Measurements from ENCODE around the gene ZNF248. TPM values are rescaled to one million over a fixed set of nuclear protein-coding genes. Genes with fewer than 3 reads are reported as not detected.

Gene ZNF248
- total RNA-seq, 1 experiment from 2014 or later = 115 TPM

GRCh38 chr10:37844644-37845043, 12.8 kb downstream of the ZNF248 start:
- intact Hi-C loops (cut with micrococcal nuclease) = no loop called here
- no peak for TF ChIP-seq EZH2 (IDR thresholded peaks at IDR 0.05; ENCODE audit: low read length, unreplicated experiment)
- no peak for TF ChIP-seq EZH2phosphoT487 (IDR thresholded peaks at IDR 0.05; ENCODE audit: borderline replicate concordance, low read length)
- TF ChIP-seq CTCF (conservative IDR thresholded peaks at IDR 0.05; ENCODE audit: low read depth, low read length) = no peak
- no TSS peak for BruUV-seq (replicated peaks)
- ChIA-PET CTCF (no interaction called here), POLR2A (ENCODE audit: unreplicated experiment) (interaction anchor here (0.6 kb wide), 1 partner anchor 8 kb away, joined by 7 read pairs; no protein-coding TSS in a partner anchor)
- peaks cover 99% of the 10 kb centered on the region for H3K79me2 ChIP-seq (ENCODE audit: low read length)
- H3F3A ChIP-seq (ENCODE audit: low read length, unreplicated experiment) = no peaks in the 10 kb centered on the region
- peaks cover 25% of the 10 kb centered on the region for H3K9me3 ChIP-seq (ENCODE audit: low read length)
- H3K27ac ChIP-seq (ENCODE audit: low read length) = no peak overlapping the region
- peaks cover 99% of the 10 kb centered on the region for H3K36me3 ChIP-seq (ENCODE audit: low read depth, low read length)
- H3K4me1 ChIP-seq (ENCODE audit: insufficient read depth, low read length) = no peaks in the 10 kb centered on the region
- no peak for ATAC-seq
- no peak overlapping the region for H3K9ac ChIP-seq (ENCODE audit: low read length)
- no peak overlapping the region for H3K4me2 ChIP-seq (ENCODE audit: low read length)
- no peaks in the 10 kb centered on the region for H4K20me1 ChIP-seq (ENCODE audit: low read length)
- no peak overlapping the region for H3K4me3 ChIP-seq (ENCODE audit: low read length)
- DNase-seq = no peak
- H3K9me2 ChIP-seq (replicated peaks; ENCODE audit: low read length) = no peaks in the 10 kb centered on the region
- no peak overlapping the region for H2AFZ ChIP-seq (ENCODE audit: low read length)
- H3K27me3 ChIP-seq (ENCODE audit: low read length) = no peaks in the 10 kb centered on the region

DNA sequence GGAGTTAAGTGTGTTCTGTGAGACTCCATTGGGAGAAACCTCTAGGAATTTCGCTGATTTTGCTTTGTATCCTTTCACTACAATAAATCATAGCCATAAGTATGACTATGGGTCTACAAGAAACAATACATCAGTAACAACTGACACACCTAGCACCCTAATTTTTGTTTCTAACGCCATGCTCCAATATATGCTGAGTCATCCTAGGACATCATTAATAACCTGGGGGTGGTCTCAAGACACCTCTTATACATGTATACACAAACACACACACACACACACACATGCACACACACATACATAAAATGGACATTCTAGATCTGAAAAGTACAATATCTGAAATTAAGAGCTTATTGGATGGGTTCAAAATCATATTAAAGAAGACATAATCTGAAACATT, 18.2 kb downstream of the ZNF248 start:
- H3K27me3 ChIP-seq (ENCODE audit: low read length) = no peaks in the 10 kb centered on the region
- H3K36me3 ChIP-seq (ENCODE audit: low read depth, low read length) = peaks cover 100% of the 10 kb centered on the region
- DNase-seq (no peak), ATAC-seq (no peak)
- H2AFZ ChIP-seq (ENCODE audit: low read length) = no peak overlapping the region
- peaks cover 69% of the 10 kb centered on the region for H3K79me2 ChIP-seq (ENCODE audit: low read length)
- H4K20me1 ChIP-seq (ENCODE audit: low read length) = no peaks in the 10 kb centered on the region
- no TSS peak for BruUV-seq (replicated peaks)
- H3K27ac ChIP-seq (ENCODE audit: low read length) = no peak overlapping the region
- H3K9me2 ChIP-seq (replicated peaks; ENCODE audit: low read length) = no peaks in the 10 kb centered on the region
- H3F3A ChIP-seq (ENCODE audit: low read length, unreplicated experiment) = no peaks in the 10 kb centered on the region
- TF ChIP-seq EZH2 (IDR thresholded peaks at IDR 0.05; ENCODE audit: low read length, unreplicated experiment) (no peak), CTCF (conservative IDR thresholded peaks at IDR 0.05; ENCODE audit: low read depth, low read length) (no peak), EZH2phosphoT487 (IDR thresholded peaks at IDR 0.05; ENCODE audit: borderline replicate concordance, low read length) (no peak)
- no peak overlapping the region for H3K4me3 ChIP-seq (ENCODE audit: low read length)
- CTCF ChIA-PET = no interaction called here
- no peak overlapping the region for H3K9ac ChIP-seq (ENCODE audit: low read length)
- intact Hi-C loops (cut with micrococcal nuclease) = no loop called here
- H3K4me2 ChIP-seq (ENCODE audit: low read length) = no peak overlapping the region
- POLR2A ChIA-PET (ENCODE audit: unreplicated experiment) = no interaction called here
- peaks cover 70% of the 10 kb centered on the region for H3K9me3 ChIP-seq (ENCODE audit: low read length)
- H3K4me1 ChIP-seq (ENCODE audit: insufficient read depth, low read length) = no peaks in the 10 kb centered on the region

GRCh38 chr10:37831495-37832333, 25.7 kb downstream of the ZNF248 start:
- POLR2A ChIA-PET (ENCODE audit: unreplicated experiment) = no interaction called here
- ATAC-seq = no peak
- intact Hi-C loops (cut with micrococcal nuclease) = no loop called here

More at GRCh38 chr10:37831495-37832333, 25.7 kb downstream of the ZNF248 start:
- Histone ChIP-seq H3K79me2 (ENCODE audit: low read length) (no peaks in the 10 kb centered on the region; the same call in 1 of the 2 replicates), H3K27ac (ENCODE audit: low read length) (no peak overlapping the region), H4K20me1 (ENCODE audit: low read length) (no peaks in the 10 kb centered on the region), H3K9me3 (ENCODE audit: low read length) (peaks cover 98% of the 10 kb centered on the region), H3K9ac (ENCODE audit: low read length) (no peak overlapping the region), H3K9me2 (replicated peaks; ENCODE audit: low read length) (no peaks in the 10 kb centered on the region), H3K4me2 (ENCODE audit: low read length) (no peak overlapping the region), H3K4me1 (ENCODE audit: insufficient read depth, low read length) (no peaks in the 10 kb centered on the region), H3F3A (ENCODE audit: low read length, unreplicated experiment) (no peaks in the 10 kb centered on the region), H3K36me3 (ENCODE audit: low read depth, low read length) (peaks cover 100% of the 10 kb centered on the region), H3K4me3 (ENCODE audit: low read length) (peak overlapping the region; percentile 8; the same call in 1 of the 2 replicates), H2AFZ (ENCODE audit: low read length) (no peak overlapping the region), H3K27me3 (ENCODE audit: low read length) (no peaks in the 10 kb centered on the region)
- CTCF ChIA-PET = no interaction called here
- DNase-seq = peak; percentile 28
- TF ChIP-seq EZH2 (IDR thresholded peaks at IDR 0.05; ENCODE audit: low read length, unreplicated experiment) (no peak), CTCF (conservative IDR thresholded peaks at IDR 0.05; ENCODE audit: low read depth, low read length) (no peak), EZH2phosphoT487 (IDR thresholded peaks at IDR 0.05; ENCODE audit: borderline replicate concordance, low read length) (no peak)
- BruUV-seq (replicated peaks) = TSS peak; percentile 2
